ENCODE results near the gene OTUD3. TPM values are rescaled to one million over a fixed set of nuclear protein-coding genes. Genes with fewer than 3 reads are reported as not detected.
A peak's percentile ranks its signal among the peaks of the same experiment; 100 is the strongest.
"Not testable (repeated sequence)": the region's sequence is repeated elsewhere in the genome, so short reads cannot be mapped to it uniquely, and the experiment has no call there.

The OTUD3 gene
- total RNA-seq (2014; rRNA removed) = 4.0 and 4.4 TPM in 2 replicates
- 2.1 TPM for polyA plus RNA-seq (2012)

GRCh38 chr1:19882111-19883071 lies at the start of gene OTUD3:
Gene OTUD3, plus strand, starts transcription at chr1:19882395. Its CDS starts 119 bp downstream, at chr1:19882514.
- DNase-seq (ENCODE audit: low read depth) = peak; percentile 97

- no peak for DNase-seq (ENCODE audit: low read depth)
Observed at GRCh38 chr1:19835578-19835977, 46.6 kb upstream of the OTUD3 start.

GRCh38 chr1:19837866-19838265 lies 44.3 kb upstream of the OTUD3 start:
- no peak for DNase-seq (ENCODE audit: low read depth)

- peak; percentile 91 for DNase-seq (ENCODE audit: low read depth)
Observed at GRCh38 chr1:19840228-19840627, 42.0 kb upstream of the OTUD3 start.

- peak; percentile 22 for DNase-seq (ENCODE audit: low read depth)
Observed at GRCh38 chr1:19844731-19845495, 37.3 kb upstream of the OTUD3 start.

GRCh38 chr1:19845555-19845954 lies 36.6 kb upstream of the OTUD3 start:
- DNase-seq (ENCODE audit: low read depth) = no peak

- DNase-seq (ENCODE audit: low read depth) = no peak
Observed at GRCh38 chr1:19846338-19846737, 35.9 kb upstream of the OTUD3 start.

- not testable (repeated sequence) for DNase-seq (ENCODE audit: low read depth)
Observed at GRCh38 chr1:19847334-19847733, 34.9 kb upstream of the OTUD3 start.

- DNase-seq (ENCODE audit: low read depth) = not testable (repeated sequence)
Observed at GRCh38 chr1:19849307-19849706, 32.9 kb upstream of the OTUD3 start.

- DNase-seq (ENCODE audit: low read depth) = no peak
Observed at GRCh38 chr1:19850214-19850613, 32.0 kb upstream of the OTUD3 start.

- DNase-seq (ENCODE audit: low read depth) = no peak
Observed at GRCh38 chr1:19852036-19852435, 30.2 kb upstream of the OTUD3 start.

GRCh38 chr1:19854866-19855265 lies 27.3 kb upstream of the OTUD3 start:
- DNase-seq (ENCODE audit: low read depth) = no peak

- no peak for DNase-seq (ENCODE audit: low read depth)
Observed at GRCh38 chr1:19858893-19859292, 23.3 kb upstream of the OTUD3 start.

- no peak for DNase-seq (ENCODE audit: low read depth)
Observed at GRCh38 chr1:19859876-19860275, 22.3 kb upstream of the OTUD3 start.

GRCh38 chr1:19860418-19860817 lies 21.8 kb upstream of the OTUD3 start:
- DNase-seq (ENCODE audit: low read depth) = no peak

- DNase-seq (ENCODE audit: low read depth) = no peak
Observed at GRCh38 chr1:19861034-19861433, 21.2 kb upstream of the OTUD3 start.

GRCh38 chr1:19861842-19862530 lies 20.2 kb upstream of the OTUD3 start:
- no peak for DNase-seq (ENCODE audit: low read depth)

- no peak for DNase-seq (ENCODE audit: low read depth)
Observed at GRCh38 chr1:19862944-19863343, 19.3 kb upstream of the OTUD3 start.

- DNase-seq (ENCODE audit: low read depth) = no peak
Observed at GRCh38 chr1:19864570-19865160, 17.5 kb upstream of the OTUD3 start.

- DNase-seq (ENCODE audit: low read depth) = no peak
Observed at GRCh38 chr1:19866029-19866428, 16.2 kb upstream of the OTUD3 start.

- DNase-seq (ENCODE audit: low read depth) = peak; percentile 84
Observed at GRCh38 chr1:19866758-19867157, 15.4 kb upstream of the OTUD3 start.
